Kidney glomerular epithelial cell (primary cell): ENCODE measurements around the gene KIR3DL3.
"Not testable (repeated sequence)": the region's sequence is repeated elsewhere in the genome, so short reads cannot be mapped to it uniquely, and the experiment has no call there.

Source experiments
- DNase-seq: peaks from one replicate; lab custom pipeline; 2025; lab: John Stamatoyannopoulos, UW

Gene KIR3DL3

GRCh38 chr19:54782916-54783315 lies 58.7 kb downstream of the KIR3DL3 start:
- not testable (repeated sequence) for DNase-seq
